IMR-90 (cell line): ENCODE results near the gene MADCAM1. TPM values are rescaled to one million over a fixed set of nuclear protein-coding genes. Genes with fewer than 3 reads are reported as not detected.

Experiments
- ATAC-seq: fragments of 200-7000 bp; cut with Tn5 transposase; 2 replicates; pipeline ENCODE4 v1.9.1; 2020; ENCODE audit warnings: low read depth, mild to moderate bottlenecking, moderate library complexity
- BruUV-seq: library from RNA; stranded (reverse); fragments of 400-500 nt; replicated peaks from 2 replicates; lab custom pipeline; 2021; lab: Mats Ljungman, UMichigan
- CTCF ChIA-PET: fragments of 300-600 bp; formaldehyde crosslinking; extraction: SDS; loops from one replicate; lab custom pipeline; 2021; ENCODE audit warnings: antibody characterized with exemption; lab: Yijun Ruan, JAX
- POLR2A ChIA-PET: fragments of 300-600 bp; sonication (Branson Sonifier 250); formaldehyde crosslinking; loops from one replicate; lab custom pipeline; 2022; ENCODE audit warnings: antibody characterized with exemption; ENCODE audit not compliant: unreplicated experiment; lab: Charles Lee
- DNase-seq: peaks from one replicate; pipeline ENCODE4 v3.0.0; 2013
- H2AFZ ChIP-seq: replicated peaks from 2 replicates; pipeline ENCODE3; 2013; ENCODE audit warnings: low read length, mild to moderate bottlenecking; ENCODE audit not compliant: poor library complexity
- H2AK5ac ChIP-seq: 2 replicates; pipeline ENCODE4 v1.6.1; 2013; ENCODE audit warnings: low read depth, low read length, inconsistent platforms
- H2AK9ac ChIP-seq: replicated peaks from 2 replicates; pipeline ENCODE3; 2013; ENCODE audit warnings: mild to moderate bottlenecking, low read depth, low read length, moderate library complexity; ENCODE audit not compliant: poor library complexity
- H2BK120ac ChIP-seq: 2 replicates; pipeline ENCODE4 v1.6.1; 2013; ENCODE audit warnings: low read depth, low read length, inconsistent platforms
- H2BK15ac ChIP-seq: 3 replicates; pipeline ENCODE4 v1.6.1; 2013; ENCODE audit warnings: low read depth, low read length, inconsistent platforms
- H2BK20ac ChIP-seq: 2 replicates; pipeline ENCODE4 v1.6.1; 2013; ENCODE audit warnings: low read depth, mild to moderate bottlenecking, inconsistent platforms, low read length, moderate library complexity
- H2BK5ac ChIP-seq: 2 replicates; pipeline ENCODE4 v1.6.1; 2013; ENCODE audit warnings: mild to moderate bottlenecking, low read depth, low read length, inconsistent platforms; ENCODE audit not compliant: poor library complexity, severe bottlenecking
- H3K14ac ChIP-seq: replicated peaks from 2 replicates; pipeline ENCODE4 v1.6.1; 2013; ENCODE audit warnings: low read depth, low read length, inconsistent platforms
- H3K18ac ChIP-seq: 2 replicates; pipeline ENCODE4 v1.6.1; 2013; ENCODE audit warnings: low read depth, low read length, control low read depth
- H3K23ac ChIP-seq: 2 replicates; pipeline ENCODE4 v1.6.1; 2013; ENCODE audit warnings: low read depth, low read length, inconsistent platforms
- H3K27ac ChIP-seq: 2 replicates; pipeline ENCODE4 v1.5.1; 2013; ENCODE audit warnings: mild to moderate bottlenecking, control low read depth, low read length; ENCODE audit not compliant: insufficient read depth
- H3K27me3 ChIP-seq: 2 replicates; pipeline ENCODE4 v1.6.1; 2013; ENCODE audit warnings: low read length; ENCODE audit not compliant: control insufficient read depth, insufficient read depth
- H3K36me3 ChIP-seq: 2 replicates; pipeline ENCODE4 v1.6.1; 2013; ENCODE audit warnings: low read length, mixed read lengths; ENCODE audit not compliant: control insufficient read depth, insufficient read depth
- H3K4ac ChIP-seq: 2 replicates; pipeline ENCODE4 v1.6.1; 2013; ENCODE audit warnings: low read depth, low read length, inconsistent platforms
- H3K4me1 ChIP-seq: 2 replicates; pipeline ENCODE4 v1.6.1; 2013; ENCODE audit warnings: low read length, mixed read lengths; ENCODE audit not compliant: control insufficient read depth, insufficient read depth
- H3K4me2 ChIP-seq: 2 replicates; pipeline ENCODE4 v1.6.1; 2013; ENCODE audit warnings: low read depth, mild to moderate bottlenecking, control low read depth, low read length, moderate library complexity
- H3K4me3 ChIP-seq: 2 replicates; pipeline ENCODE4 v1.5.1; 2013; ENCODE audit warnings: low read depth, mild to moderate bottlenecking, control low read depth, low read length, moderate library complexity; ENCODE audit not compliant: insufficient read depth
- H3K56ac ChIP-seq: 2 replicates; pipeline ENCODE4 v1.6.1; 2013; ENCODE audit warnings: low read length, inconsistent platforms; ENCODE audit not compliant: insufficient read depth; ENCODE audit errors: extremely low read depth
- H3K79me1 ChIP-seq, 2 experiments: 2 replicates each; pipeline ENCODE4 v1.6.1; 2013; ENCODE audit warnings: low read length in 2 of 2, inconsistent platforms in 1 of 2, low read depth in 1 of 2
- H3K9ac ChIP-seq: 2 replicates; pipeline ENCODE4 v1.6.1; 2013; ENCODE audit warnings: low read depth, low read length, control low read depth
- H3K9me1 ChIP-seq: 2 replicates; pipeline ENCODE4 v1.6.1; 2013; ENCODE audit warnings: low read length, inconsistent platforms; ENCODE audit not compliant: insufficient read depth
- H3K9me3 ChIP-seq: 2 replicates; pipeline ENCODE4 v1.6.1; 2013; ENCODE audit warnings: low read length; ENCODE audit not compliant: control insufficient read depth, insufficient read depth
- H4K20me1 ChIP-seq: 2 replicates; pipeline ENCODE4 v1.6.1; 2013; ENCODE audit warnings: low read length, inconsistent platforms; ENCODE audit not compliant: insufficient read depth
- H4K5ac ChIP-seq: 2 replicates; pipeline ENCODE4 v1.6.1; 2013; ENCODE audit warnings: mild to moderate bottlenecking, low read depth, low read length, control low read depth
- H4K8ac ChIP-seq, 2 experiments: 2 replicates each; pipeline ENCODE4 v1.6.1; 2013; ENCODE audit warnings: low read depth in 2 of 2, low read length in 2 of 2, control low read depth in 1 of 2, inconsistent platforms in 1 of 2
- H4K91ac ChIP-seq: 2 replicates; pipeline ENCODE4 v1.6.1; 2013; ENCODE audit warnings: low read depth, low read length, inconsistent platforms; ENCODE audit not compliant: insufficient read depth
- CEBPB ChIP-seq: IDR thresholded peaks from 2 replicates; pipeline ENCODE4 v1.6.1; 2012; ENCODE audit warnings: low read depth, low read length, improper control_type of control experiment
- CHD1 ChIP-seq: IDR thresholded peaks from 2 replicates; pipeline ENCODE4 v1.6.1; 2012; ENCODE audit warnings: low read depth, low read length, improper control_type of control experiment
- CTCF ChIP-seq: conservative IDR thresholded peaks from 2 replicates; pipeline ENCODE4 v1.5.1; 2012; ENCODE audit warnings: mild to moderate bottlenecking, low read depth, low read length, improper control_type of control experiment
- NFE2L2 ChIP-seq: fragments of 150-350 bp; IDR thresholded peaks from 2 replicates; pipeline ENCODE4 v1.6.1; 2016; ENCODE audit warnings: low read depth, mild to moderate bottlenecking, low read length
- RFX5 ChIP-seq: IDR thresholded peaks from 2 replicates; pipeline ENCODE4 v1.8.0; 2012; ENCODE audit warnings: low read depth, mild to moderate bottlenecking, low read length, moderate library complexity
- WGBS, 2 experiments: methylation state at CpG; one replicate each; pipeline versions ENCODE4 v1.1.5 to v1.1.7; 2013; ENCODE audit warnings: missing lambda C conversion rate in 2 of 2; ENCODE audit not compliant: insufficient read length in 1 of 2; ENCODE audit errors: extremely low coverage in 2 of 2; 5-methylcytosine and 5-hydroxymethylcytosine counted together
- dilution Hi-C: fragments of 300-500 bp; cut with HindIII; formaldehyde crosslinking; loops from one replicate; pipeline ENCODE4 v1.14.3; 2018; ENCODE audit warnings: low sequenced_read_pairs; ENCODE audit not compliant: unreplicated experiment
- in situ Hi-C: fragments of 300-500 bp; cut with MboI; formaldehyde crosslinking; loops from 3 replicates; pipeline ENCODE4 v1.14.3; 2019; ENCODE audit warnings: low sequenced_read_pairs, inconsistent platforms, mixed read lengths
- intact Hi-C: fragments of 100-400 bp; cut with micrococcal nuclease; formaldehyde crosslinking; loops from 2 replicates; pipeline ENCODE4 v1.10.0; 2022
- polyA plus RNA-seq, 3 experiments: library from polyadenylated mRNA; depleted of rRNA; stranded (reverse); fragments of >200 nt; gene quantifications; 2 replicates each; pipeline ENCODE4 v1.2.3, GENCODE V29; 2012; ENCODE audit warnings: low replicate concordance in 1 of 3
- total RNA-seq: library from RNA; depleted of rRNA; stranded (reverse); fragments of >200 nt; gene quantifications from 2 replicates; pipeline ENCODE4 v1.2.3, GENCODE V29; 2012
- TF ChIP-seq, protein P1 (sequence below): fragments of 150-350 bp; IDR thresholded peaks from 2 replicates; pipeline ENCODE4 v1.6.1; 2016; ENCODE audit warnings: low read depth, mild to moderate bottlenecking, low read length, moderate library complexity, borderline replicate concordance

MADCAM1 gene
- total and polyA plus RNA-seq, 2 of the 4 experiments (the other 2 are of a cell fraction) = 0.24 TPM; not detected in 1

- dilution Hi-C loops = no loop called here
- H3K4me3 ChIP-seq = no peak overlapping the region
Observed at GRCh38 chr19:542173-542866, 46.0 kb downstream of the MADCAM1 start.

More at GRCh38 chr19:542173-542866, 46.0 kb downstream of the MADCAM1 start:
- H2BK15ac ChIP-seq = no peak overlapping the region
- no TSS peak for BruUV-seq
- no peak for TF ChIP-seq CTCF
- TF ChIP-seq CEBPB = no peak
- no peak for TF ChIP-seq RFX5
- no peak for TF ChIP-seq NFE2L2
- no peak for TF ChIP-seq CHD1
- TF ChIP-seq, protein P1, sequence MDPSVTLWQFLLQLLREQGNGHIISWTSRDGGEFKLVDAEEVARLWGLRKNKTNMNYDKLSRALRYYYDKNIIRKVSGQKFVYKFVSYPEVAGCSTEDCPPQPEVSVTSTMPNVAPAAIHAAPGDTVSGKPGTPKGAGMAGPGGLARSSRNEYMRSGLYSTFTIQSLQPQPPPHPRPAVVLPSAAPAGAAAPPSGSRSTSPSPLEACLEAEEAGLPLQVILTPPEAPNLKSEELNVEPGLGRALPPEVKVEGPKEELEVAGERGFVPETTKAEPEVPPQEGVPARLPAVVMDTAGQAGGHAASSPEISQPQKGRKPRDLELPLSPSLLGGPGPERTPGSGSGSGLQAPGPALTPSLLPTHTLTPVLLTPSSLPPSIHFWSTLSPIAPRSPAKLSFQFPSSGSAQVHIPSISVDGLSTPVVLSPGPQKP = no peak
- no peak overlapping the region for H2BK5ac ChIP-seq
- H2BK120ac ChIP-seq = no peak overlapping the region
- no peaks in the 10 kb centered on the region for H3K9me3 ChIP-seq
- WGBS, 2 experiments = 93% methylated on average over 24 of the region's 34 CpGs; no CpG with 5 or more reads in 1 of the 2 experiments
- H3K4me1 ChIP-seq = no peaks in the 10 kb centered on the region
- DNase-seq (no peak), ATAC-seq (no peak)
- in situ Hi-C loops = no loop called here
- no peak overlapping the region for H3K56ac ChIP-seq
- H4K20me1 ChIP-seq = peaks cover 14% of the 10 kb centered on the region
- H3K9ac ChIP-seq = no peak overlapping the region
- ChIA-PET CTCF (no interaction called here), POLR2A (no interaction called here)
- H3K36me3 ChIP-seq = peaks cover 39% of the 10 kb centered on the region
- H3K23ac ChIP-seq = no peak overlapping the region
- peak overlapping the region; percentile 28 for H2AK9ac ChIP-seq
- H2AK5ac ChIP-seq = no peak overlapping the region
- no peak overlapping the region for H3K14ac ChIP-seq
- H4K8ac ChIP-seq = no peak overlapping the region
- no peak overlapping the region for H3K4ac ChIP-seq
- no peak overlapping the region for H3K27ac ChIP-seq
- no peaks in the 10 kb centered on the region for H3K27me3 ChIP-seq
- H4K5ac ChIP-seq = no peak overlapping the region
- no peak overlapping the region for H4K91ac ChIP-seq
- H3K18ac ChIP-seq = no peak overlapping the region
- no peak overlapping the region for H2AFZ ChIP-seq
- intact Hi-C loops = no loop called here
- H3K9me1 ChIP-seq = peaks cover 8% of the 10 kb centered on the region
- peaks cover 7 to 12% of the 10 kb centered on the region in 2 experiments; a peak in 2 of 4 replicates for H3K79me1 ChIP-seq
- no peak overlapping the region for H3K4me2 ChIP-seq
- no peak overlapping the region for H2BK20ac ChIP-seq
